Head of caudate nucleus (tissue), 42 donors: ENCODE results near the gene CNRIP1.
"Not testable (repeated sequence)": the region's sequence is repeated elsewhere in the genome, so short reads cannot be mapped to it uniquely, and the experiment has no call there.

Experiments used
- DNase-seq, 42 donors: peaks; one replicate each; pipeline versions ENCODE4 v3.0.0 to v3.0.0-alpha.2; 2020 to 2021; ENCODE audit warnings: mixed read lengths in 7 of 42
- intact Hi-C: fragments of 100-400 bp; cut with DNase I; formaldehyde crosslinking; loops from one replicate; pipeline ENCODE4 v1.15.0; 2022

The CNRIP1 gene

GRCh38 chr2:68342470-68342869 is 22.7 kb upstream of the CNRIP1 start:
- no peak for DNase-seq
- intact Hi-C loops, result no loop called here

GRCh38 chr2:68341583-68341982 is 21.8 kb upstream of the CNRIP1 start:
- DNase-seq, result no peak
- intact Hi-C loops, result no loop called here

GRCh38 chr2:68341062-68341329 is 21.2 kb upstream of the CNRIP1 start:
- intact Hi-C loops, result no loop called here
- DNase-seq, result peak in 2 of 42 donors; percentile 11 to 13

GRCh38 chr2:68340226-68341061 is 20.7 kb upstream of the CNRIP1 start:
- intact Hi-C loops, result no loop called here
- peak in 24 of 42 donors; percentile 13 to 76 (median 33) for DNase-seq

- intact Hi-C loops, result no loop called here
- no peak for DNase-seq
These were observed 16.4 kb upstream of the CNRIP1 start for GRCh38 chr2:68336192-68336591.

- intact Hi-C loops, result no loop called here
- no peak for DNase-seq
These were observed 14.2 kb upstream of the CNRIP1 start for GRCh38 chr2:68333931-68334330.

GRCh38 chr2:68333009-68333408 is 13.3 kb upstream of the CNRIP1 start:
- DNase-seq, result no peak
- intact Hi-C loops, result no loop called here

GRCh38 chr2:68330691-68331090 is 10.9 kb upstream of the CNRIP1 start:
- no peak for DNase-seq
- intact Hi-C loops, result no loop called here

- DNase-seq, result no peak
- intact Hi-C loops, result no loop called here
These were observed 9.2 kb upstream of the CNRIP1 start for GRCh38 chr2:68328901-68329300.

- no peak for DNase-seq
- intact Hi-C loops, result no loop called here
These were observed 5.3 kb upstream of the CNRIP1 start for GRCh38 chr2:68325056-68325455.

- DNase-seq, result peak in 32 of 42 donors; percentile 5 to 58 (median 24)
- intact Hi-C loops, result no loop called here
These were observed 431 bp upstream of the CNRIP1 start for GRCh38 chr2:68320118-68320641.

GRCh38 chr2:68318914-68319397 is 793 bp downstream of the CNRIP1 start:
- intact Hi-C loops, result no loop called here
- DNase-seq, result peak in 28 of 42 donors; percentile 9 to 67 (median 38)

- DNase-seq, result peak in 40 of 42 donors; percentile 16 to 68 (median 40)
- intact Hi-C loops, result no loop called here
These were observed 1.5 kb downstream of the CNRIP1 start for GRCh38 chr2:68317971-68318913.

GRCh38 chr2:68316111-68316510 is 3.6 kb downstream of the CNRIP1 start:
- no peak for DNase-seq
- intact Hi-C loops, result no loop called here

GRCh38 chr2:68311033-68311432 is 8.7 kb downstream of the CNRIP1 start:
- intact Hi-C loops, result no loop called here
- DNase-seq, result no peak

GRCh38 chr2:68309426-68309825 is 10.3 kb downstream of the CNRIP1 start:
- intact Hi-C loops, result no loop called here
- DNase-seq, result no peak

GRCh38 chr2:68303902-68304272 is 15.9 kb downstream of the CNRIP1 start:
- intact Hi-C loops, DNase-seq: not testable (repeated sequence)

GRCh38 chr2:68303033-68303901 is 16.5 kb downstream of the CNRIP1 start:
- intact Hi-C loops, result no loop called here
- no peak for DNase-seq

- intact Hi-C loops, result no loop called here
- no peak for DNase-seq
These were observed 17.4 kb downstream of the CNRIP1 start for GRCh38 chr2:68302281-68302875.
